Measurements from ENCODE around the gene TSPAN32.
A peak's percentile ranks its signal among the peaks of the same experiment; 100 is the strongest.

Gene TSPAN32, protein sequence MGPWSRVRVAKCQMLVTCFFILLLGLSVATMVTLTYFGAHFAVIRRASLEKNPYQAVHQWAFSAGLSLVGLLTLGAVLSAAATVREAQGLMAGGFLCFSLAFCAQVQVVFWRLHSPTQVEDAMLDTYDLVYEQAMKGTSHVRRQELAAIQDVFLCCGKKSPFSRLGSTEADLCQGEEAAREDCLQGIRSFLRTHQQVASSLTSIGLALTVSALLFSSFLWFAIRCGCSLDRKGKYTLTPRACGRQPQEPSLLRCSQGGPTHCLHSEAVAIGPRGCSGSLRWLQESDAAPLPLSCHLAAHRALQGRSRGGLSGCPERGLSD

DNA sequence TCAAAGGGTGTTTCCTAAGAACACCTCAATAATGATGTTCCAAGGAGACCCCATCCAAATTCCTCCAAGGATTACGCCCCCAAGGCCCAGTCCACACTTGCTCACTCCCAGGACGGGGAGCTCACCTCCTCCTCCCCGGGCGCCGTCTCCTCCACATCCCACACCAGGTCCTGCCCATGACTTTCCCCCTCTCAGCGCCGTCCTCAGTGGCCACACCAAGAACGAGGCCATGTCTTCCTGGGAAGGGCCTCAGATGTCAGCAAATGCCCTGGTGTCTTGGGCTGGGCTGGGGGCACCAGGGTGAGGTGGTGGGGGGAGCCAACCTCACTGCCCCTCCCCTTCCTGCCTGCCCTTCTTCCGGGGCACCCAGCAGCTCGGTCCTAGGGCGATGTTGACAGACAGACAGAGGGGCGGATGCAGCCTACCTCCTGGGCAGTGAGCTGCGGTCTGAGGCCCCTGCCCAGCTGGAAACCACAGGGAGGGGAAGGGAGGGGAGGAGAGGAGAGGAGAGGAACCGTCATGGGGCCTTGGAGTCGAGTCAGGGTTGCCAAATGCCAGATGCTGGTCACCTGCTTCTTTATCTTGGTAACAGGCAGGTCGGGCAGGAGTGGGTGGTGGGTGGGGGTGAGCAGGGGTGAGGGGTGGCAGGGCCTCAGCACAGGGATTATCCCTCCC, at the start of gene TSPAN32, which contains the start of gene C11orf21:
TSPAN32 (plus strand) TSS at position 383 of the 675 bp plus-strand sequence; CDS start at position 520, 137 bp downstream.
C11orf21 (minus strand) TSS at position 288 of the 675 bp plus-strand sequence; CDS start at position 178, 110 bp downstream.
- DNase-seq (ENCODE audit: low read depth in 2 of 2, low spot score in 1 of 2) = peak in 1 of 2 donors; percentile 27

DNA sequence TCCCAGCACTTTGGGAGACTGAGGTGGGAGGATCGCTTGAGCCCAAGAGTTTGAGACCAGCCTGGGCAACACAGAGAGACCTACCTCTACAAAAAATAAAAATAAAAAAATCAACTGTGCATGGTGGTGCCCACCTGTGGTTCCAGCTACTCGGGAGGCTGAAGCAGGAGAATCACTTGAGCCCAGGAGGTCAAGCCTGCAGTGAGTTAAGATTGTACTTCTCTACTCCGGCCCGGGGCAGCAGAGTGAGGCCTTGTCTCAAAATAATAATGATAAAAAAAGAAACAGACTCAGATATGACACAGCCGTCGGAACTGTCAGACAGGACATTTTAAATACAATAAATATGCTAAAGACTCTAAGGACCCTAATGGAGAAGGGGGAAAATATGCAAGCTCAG, 49.8 kb upstream of the TSPAN32 start:
- DNase-seq (ENCODE audit: low read depth in 2 of 2, low spot score in 1 of 2) = no peak

DNA sequence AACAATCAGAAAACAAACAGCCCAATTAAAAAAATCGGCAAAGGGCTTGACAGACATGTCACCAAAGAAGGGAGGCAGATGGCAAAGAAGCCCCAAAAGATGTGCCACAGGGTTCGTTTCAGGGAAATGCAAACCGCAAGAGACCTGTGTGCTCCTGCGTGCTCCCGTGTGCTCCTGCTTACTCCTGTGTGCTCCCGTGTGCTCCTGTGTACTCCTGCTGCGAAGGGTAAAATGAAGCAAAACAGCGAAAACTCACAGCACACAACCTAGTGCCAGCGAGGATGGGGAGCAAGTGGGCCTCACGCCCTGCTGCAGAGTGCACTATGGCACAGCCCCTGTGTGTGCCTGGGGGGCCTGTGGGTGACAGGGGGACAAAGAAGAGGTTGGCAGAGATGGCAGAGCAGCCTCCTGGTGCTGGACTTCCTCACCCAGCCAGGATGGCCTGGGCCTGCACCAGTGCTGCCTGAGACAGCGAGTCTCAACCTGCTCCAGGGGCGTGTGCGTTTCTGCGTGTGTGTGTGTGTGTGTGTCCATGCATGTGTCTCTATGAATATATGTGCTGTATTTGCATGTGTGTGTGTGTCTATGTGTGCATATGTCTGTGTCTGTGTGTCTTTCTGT, 45.4 kb upstream of the TSPAN32 start:
- no peak for DNase-seq (ENCODE audit: low read depth in 2 of 2, low spot score in 1 of 2)

DNA sequence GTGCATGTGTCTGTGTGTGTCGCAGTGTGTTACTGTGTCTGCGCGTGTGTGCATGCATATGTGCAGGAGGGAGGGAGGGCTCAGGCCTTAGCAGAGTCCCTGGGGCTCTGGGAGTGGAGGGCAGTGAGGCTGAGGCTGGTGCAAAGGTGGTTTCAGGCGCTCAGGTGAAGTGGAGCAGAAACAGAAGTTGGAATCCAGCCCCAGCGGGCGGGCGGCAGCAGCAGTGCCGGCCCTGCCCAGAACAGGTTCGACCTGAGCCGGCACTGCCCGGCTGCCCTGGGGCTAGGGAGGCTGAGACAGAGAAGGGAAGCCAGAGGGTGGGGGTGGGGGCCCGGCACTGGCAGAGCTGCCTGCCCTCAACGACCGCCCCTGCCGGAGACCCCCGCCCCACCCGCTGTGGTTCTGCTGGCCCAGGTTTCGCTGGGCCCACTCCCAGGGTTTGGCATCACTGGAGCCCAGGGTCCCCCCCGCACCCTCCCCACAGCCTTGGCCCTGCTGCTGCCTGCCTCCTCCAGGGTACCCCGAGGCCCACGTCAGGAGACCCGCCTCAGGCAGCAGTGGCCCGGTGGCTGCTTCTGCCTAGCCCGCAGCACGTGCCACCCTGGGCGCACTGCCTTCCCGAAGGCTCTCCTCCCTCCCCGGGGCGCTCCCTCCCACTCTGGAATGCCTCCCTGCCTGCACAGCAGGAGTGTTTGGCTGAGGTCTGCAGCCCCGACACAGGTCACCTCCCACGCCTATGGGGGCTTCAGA, 44.7 kb upstream of the TSPAN32 start:
- DNase-seq (ENCODE audit: low read depth in 2 of 2, low spot score in 1 of 2) = no peak

DNA sequence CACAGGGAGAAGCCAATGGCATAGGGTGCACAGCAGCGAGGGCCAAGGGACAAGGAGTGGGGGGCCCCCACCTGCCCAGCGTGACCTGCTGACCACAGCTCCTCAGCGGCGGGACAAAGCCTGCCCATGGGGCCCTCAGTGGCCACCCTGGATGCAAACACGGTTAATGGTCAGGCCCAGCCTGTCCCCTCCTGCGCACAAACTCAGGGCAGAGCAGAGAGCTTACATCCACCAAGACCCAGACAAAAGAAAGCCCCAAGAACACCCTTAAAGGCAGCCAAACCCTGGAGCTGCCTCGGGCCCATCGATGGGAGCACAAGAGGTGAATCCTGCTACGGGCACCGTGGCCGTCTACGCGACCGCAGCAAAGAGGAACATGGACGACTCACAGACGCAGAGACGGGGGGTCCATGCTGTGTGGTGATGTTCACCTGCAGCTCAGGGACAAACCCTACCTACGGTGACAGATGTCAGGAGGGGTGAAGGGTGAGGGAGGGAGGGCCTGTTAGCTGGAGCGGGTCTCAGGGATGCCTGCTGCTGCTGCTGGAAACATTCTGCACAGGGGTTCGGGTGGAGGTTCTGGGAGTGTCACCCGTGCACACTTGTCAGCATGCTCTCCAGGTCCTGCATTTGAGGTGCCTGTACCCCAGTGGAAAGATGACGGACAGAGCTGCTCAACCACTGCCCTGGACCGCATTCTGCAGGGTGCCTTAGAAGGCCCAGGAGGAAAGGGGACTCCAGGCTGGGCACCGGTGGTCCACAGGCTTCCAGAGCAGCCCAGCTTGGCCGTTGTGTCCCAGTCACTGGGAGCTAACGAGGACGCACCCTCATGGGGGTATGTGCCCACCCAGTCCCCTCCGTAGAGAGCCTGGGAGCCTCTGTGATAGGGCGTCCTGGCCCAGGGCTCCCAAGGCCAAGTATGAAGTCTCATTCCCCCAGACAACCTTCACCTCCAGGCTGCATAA, 43.0 kb upstream of the TSPAN32 start:
- no peak for DNase-seq (ENCODE audit: low read depth in 2 of 2, low spot score in 1 of 2)

DNA sequence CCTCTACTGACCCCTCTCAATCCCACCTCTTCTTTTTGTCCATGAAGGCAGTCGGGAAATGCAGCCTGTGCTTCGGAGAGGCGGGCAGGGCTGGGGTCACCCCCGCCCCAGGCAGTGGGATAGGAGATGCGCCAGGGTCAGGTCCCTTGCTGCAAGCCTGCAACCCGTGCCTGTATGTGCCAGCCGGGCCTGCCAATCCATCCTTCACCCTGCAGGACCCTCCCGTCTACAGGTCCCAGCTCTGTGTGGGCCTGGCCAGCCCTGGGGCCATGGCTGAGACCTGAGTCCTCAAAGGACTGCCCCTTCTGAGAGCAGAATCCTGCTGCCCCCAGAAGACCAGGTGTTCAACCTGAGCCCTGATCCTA, 42.4 kb upstream of the TSPAN32 start:
- no peak for DNase-seq (ENCODE audit: low read depth in 2 of 2, low spot score in 1 of 2)

DNA sequence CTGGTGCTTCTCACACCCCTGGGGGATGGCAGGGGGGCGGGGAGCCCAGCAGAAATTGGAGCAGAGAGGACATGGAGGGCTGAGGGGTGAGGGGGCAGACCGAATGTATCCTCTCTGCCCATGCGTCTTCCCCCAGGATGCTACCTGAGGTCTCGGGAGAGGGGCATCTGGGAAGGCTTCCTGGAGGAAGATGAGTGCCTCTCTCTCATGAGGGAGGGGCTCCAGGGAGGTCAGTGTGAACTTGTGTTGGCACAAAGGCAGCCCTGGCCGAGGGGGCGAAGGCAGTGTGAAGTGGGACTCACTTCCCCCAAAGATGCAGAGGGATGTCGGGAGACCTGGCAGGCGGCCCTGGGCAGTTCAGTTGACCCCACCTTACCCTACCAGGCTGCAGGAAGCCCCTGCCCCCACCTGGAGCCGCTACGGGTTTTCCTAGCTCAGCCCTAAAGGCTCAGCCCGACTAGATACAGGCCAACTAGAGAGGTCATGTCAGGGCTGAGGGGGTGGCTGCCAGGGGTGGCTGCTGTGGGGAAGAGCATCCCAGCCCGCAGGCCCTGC, 41.8 kb upstream of the TSPAN32 start:
- DNase-seq (ENCODE audit: low read depth in 2 of 2, low spot score in 1 of 2) = no peak

DNA sequence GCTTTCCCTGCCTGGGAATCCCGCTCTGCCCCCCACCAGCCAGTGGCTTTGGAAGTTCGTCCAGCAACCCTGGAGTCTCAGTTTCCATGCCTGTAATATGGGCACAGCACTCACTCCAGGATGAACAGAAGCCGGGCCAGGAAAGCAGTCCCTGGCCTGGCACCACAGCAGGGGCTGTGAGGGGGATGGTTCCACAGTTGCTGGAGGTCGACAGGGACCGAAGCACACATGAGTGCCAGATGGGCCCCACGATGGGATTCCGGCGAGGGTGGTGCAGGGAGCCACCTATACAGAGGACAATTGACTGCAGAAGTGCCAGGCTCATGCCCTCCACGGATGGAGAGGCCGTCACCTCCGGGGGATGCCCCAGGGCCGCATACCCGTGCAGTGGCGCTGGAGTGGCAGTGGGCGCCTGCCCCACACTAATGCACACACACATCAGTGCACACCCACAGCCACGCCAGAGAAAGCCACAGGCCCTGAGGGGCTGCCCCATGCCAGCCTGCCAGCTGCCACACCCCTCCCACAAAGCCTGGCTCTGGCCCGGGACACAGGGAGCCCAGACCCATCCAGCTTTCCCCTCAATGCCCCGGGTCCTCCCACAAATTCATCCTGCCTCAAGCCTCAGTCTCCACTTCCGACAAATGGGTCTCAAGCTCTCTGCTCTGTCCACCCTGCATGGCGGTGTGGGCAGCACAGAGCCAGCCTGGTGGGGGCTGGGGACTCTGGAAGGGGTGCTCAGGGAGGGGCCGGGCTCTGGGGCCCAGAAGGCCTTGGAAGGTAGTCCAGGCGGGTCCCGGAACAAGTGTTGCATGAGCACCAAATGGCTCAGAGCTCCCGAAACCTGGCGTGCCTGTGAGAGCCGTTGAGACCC, 41.1 kb upstream of the TSPAN32 start:
- DNase-seq (ENCODE audit: low read depth in 2 of 2, low spot score in 1 of 2) = no peak

DNA sequence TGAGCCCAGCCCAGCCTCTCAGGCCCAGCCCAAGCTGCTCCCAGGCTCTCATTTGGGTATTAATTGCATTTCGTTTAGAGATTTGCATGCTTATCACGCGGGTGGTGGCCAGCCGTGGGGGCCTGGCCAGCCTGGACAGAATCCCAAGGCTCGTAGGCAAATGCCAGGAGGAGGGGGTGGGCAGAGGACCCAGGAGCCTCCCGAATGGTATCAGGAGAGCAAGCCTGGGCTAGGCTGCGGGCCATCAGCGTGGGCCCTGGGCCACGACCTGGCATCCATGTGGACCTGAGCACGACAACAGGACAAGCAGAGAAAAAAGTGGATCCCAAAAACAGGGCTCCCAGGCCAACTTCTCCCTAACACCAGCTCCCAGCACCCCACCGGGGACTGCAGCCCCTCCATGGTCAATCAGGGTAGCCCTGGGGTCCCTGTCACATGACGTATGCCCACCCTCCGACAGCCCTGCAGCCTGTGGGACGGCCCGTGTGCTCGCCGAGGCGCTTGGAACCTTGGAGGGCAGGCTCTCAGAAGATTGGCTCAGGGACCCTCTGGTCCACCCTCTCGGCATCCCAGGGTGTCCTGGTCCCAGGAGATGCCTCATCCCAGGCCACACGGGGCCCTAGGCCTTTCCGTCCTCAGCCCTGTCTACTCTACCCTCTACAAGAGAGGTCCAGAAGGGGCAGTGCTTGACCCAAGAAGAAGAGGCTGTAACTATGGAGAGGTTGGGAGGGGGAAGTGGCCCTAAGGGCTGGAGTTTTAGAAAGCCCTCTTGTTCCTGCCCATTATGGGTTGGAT, 40.2 kb upstream of the TSPAN32 start:
- no peak for DNase-seq (ENCODE audit: low read depth in 2 of 2, low spot score in 1 of 2)

DNA sequence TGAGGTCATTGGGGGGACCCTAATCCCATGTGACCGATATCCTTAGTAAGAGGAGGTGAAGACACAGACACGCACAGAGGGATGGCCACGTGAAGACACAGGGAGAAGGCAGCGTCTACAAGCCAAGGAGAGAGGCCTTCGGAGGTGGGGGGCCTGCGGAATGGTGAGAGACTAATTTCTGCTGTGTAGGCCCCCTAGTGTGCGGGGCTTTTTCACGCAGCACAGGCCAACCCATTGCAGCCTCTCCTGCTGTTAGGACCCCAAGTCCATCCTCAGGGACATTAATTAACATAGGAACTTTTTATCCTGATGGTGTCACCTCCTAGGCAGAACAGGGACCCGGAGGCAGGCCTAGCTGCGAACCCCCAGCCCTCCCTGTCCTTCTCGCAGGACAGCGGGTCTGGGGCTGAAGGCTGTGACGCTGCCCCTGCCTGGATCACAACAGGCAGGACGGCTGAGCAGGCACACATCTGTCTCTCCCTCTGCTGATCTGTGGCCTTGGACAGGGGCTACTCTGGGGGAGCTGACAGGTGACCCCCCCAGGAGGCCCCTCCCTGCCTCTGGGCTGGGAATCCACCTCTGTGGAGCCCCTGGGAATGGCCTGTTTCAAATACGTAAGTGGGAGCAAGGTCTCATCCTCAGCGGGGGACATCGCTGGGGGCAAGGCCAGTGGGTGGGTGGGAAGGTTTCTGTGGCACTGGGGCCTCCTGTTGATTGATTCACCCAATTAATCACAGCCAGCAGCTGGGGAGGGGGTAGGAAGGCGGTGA, 39.3 kb upstream of the TSPAN32 start:
- DNase-seq (ENCODE audit: low read depth in 2 of 2, low spot score in 1 of 2) = no peak

DNA sequence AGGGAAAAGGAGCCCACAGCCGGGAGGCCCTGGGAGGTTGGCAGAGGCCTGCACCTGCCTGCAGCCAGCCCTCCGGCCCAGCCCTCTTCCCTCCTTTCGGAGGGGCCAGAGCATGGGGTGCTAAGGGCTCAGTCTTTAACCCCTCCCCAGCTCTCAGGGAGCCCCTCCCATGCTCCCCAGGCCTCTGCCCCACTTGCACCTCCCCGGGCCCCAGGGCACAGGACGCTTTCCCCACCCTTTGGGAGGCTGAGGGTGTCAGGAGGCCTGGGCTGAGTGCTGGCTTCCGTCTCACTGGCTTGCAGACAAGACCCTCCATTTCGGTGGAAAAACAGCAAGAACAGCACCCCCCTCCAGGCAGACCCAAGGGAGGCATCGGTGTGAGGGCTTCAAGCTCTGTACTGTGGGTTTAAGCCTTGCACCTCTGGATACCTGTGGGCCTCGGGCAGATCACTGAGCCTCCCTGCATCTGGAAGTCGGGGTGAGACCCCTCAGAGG, 38.7 kb upstream of the TSPAN32 start:
- no peak for DNase-seq (ENCODE audit: low read depth in 2 of 2, low spot score in 1 of 2)

DNA sequence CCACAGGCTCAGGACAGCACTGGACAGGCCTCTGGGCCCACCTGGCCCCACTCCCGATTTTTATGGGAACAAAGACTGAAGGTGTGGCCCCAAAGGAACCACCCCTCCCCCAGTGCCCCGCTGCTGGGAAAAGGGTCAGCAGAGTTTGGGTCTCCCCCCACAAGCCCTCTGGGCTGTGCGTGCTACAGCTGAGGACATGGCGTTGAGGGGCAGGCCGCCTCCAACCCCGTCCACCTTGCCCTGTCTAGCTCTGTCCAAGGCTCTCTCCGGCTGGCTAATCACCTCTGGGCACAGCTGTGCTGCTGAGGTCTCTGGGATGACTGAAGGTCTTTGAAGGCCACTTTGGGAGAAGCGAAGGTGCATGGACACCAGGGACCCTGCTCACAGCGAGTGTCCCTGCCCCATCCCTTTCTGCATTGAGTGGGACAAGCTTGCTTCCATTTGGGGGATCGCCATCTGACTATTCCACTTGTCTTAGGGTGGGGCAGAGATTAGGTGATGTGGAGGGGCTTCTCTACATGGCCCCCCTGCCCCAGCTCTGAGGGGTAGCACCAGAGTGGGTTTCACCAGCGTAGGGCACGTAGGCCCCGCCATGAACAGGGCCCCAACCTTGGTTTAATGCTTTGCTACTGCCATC, 38.0 kb upstream of the TSPAN32 start:
- no peak for DNase-seq (ENCODE audit: low read depth in 2 of 2, low spot score in 1 of 2)

DNA sequence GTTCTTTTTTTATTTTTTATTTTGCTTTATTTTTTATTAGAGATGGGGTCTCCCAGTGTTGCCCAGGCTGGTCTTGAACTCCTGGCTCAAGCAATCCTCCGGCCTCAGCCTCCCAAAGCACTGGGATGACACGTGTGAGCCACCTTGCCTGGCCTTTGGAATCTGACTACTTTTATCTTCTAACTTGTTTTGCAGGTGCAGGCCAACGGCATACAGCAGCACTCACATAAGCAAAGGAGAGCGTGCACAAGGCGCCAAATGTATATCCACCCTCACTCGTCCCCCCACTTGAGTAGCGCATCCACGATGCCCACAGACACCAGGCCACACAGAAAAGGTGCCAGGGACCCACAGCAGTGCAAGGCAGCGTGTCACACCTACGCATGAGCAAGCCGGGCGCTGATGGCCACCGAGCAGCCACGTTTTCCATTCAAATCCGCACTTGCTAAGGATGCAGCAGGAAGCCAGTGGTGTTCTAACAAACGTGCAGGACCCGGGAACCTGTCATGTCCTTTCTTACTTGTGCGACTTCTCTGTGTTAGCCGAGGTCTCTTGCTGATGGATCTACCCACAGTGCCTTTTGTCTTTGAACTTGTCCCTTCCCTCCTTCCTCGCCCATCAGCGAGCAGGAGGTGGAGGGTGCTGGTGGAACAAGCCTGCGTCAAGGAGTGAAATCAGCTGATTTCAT, 37.3 kb upstream of the TSPAN32 start:
- DNase-seq (ENCODE audit: low read depth in 2 of 2, low spot score in 1 of 2) = no peak

DNA sequence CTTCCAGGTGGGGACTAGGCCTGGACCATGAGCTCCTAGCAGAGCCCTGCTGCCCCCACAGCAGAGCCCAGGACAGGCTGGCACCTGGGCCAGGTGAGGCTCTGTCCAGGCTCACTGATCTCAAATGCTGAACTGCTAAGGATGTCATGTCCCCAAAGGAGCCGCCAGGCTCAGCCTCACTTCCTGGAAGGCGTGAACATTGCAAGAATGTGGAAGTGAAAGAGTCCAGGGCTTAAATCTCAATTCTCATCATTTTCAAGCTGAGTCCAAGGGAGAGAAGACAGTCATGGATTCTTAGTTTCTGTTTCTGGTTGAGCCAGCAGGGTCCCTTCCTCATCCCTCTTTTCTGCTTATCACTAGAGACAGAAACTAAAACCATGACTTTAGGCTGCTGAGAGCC, 36.4 kb upstream of the TSPAN32 start:
- DNase-seq (ENCODE audit: low read depth in 2 of 2, low spot score in 1 of 2) = no peak

DNA sequence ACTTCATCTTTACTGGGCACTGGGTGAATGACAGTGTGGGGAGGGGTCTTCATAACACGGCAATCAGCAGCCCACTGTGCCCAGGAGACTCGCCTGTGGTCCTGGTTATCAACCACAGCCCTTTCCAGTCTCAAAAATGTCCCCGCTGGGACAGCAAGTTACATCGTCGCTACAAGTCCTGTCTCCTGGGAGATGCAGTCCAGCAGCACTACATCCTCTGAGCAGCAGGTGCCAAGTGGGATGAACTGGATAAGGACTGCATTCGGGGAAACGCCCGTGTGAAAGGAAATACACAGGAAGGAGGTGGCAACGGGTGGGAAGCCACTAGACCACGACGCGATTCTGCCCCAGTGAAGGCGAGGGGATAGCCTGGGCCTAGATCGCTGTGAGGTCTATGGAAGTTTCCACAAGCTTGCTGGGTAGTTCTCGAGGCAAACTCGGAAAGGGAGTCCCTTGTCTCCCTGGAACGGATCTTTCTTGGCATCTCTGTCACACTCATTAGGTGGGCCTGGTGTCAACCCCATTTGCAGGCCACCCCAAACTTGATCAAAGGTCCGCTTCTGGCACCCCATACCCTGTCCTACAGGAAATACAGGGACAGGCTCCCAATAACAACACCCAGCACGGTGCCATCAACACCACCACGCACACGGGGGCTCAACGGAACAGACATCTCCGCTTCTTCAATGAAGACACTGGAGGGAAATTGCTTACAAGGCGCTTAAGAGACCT, 35.8 kb upstream of the TSPAN32 start:
- no peak for DNase-seq (ENCODE audit: low read depth in 2 of 2, low spot score in 1 of 2)

Measured in stimulated activated CD8-positive, alpha-beta memory T cell treated with anti-CD3 and anti-CD28 coated beads, Interleukin-4, amount 100 ng/mL, for 4 hours (primary cell).